ENCODE results near the gene FOXM1. TPM values are rescaled to one million over a fixed set of nuclear protein-coding genes. Genes with fewer than 3 reads are reported as not detected.
A peak's percentile ranks its signal among the peaks of the same experiment; 100 is the strongest.

The FOXM1 gene
- total RNA-seq, 1 donor from 2014 or later, result 1.5 TPM

GRCh38 chr12:2851931-2852330 is 25.0 kb downstream of the FOXM1 start:
- no peak for DNase-seq
- intact Hi-C loops (cut with DNase I), result loop anchor here (5.0 kb wide), 1 partner anchor 180 kb away; no protein-coding TSS in a partner anchor
- ATAC-seq (ENCODE audit: poor library complexity), result no peak

GRCh38 chr12:2845280-2845679 is 31.7 kb downstream of the FOXM1 start:
- DNase-seq, result no peak
- intact Hi-C loops (cut with DNase I), result no loop called here
- ATAC-seq (ENCODE audit: poor library complexity), result peak; percentile 36

- no peak for ATAC-seq (ENCODE audit: poor library complexity)
- intact Hi-C loops (cut with DNase I), result no loop called here
Observed at GRCh38 chr12:2844786-2845185, 32.2 kb downstream of the FOXM1 start.

DNA sequence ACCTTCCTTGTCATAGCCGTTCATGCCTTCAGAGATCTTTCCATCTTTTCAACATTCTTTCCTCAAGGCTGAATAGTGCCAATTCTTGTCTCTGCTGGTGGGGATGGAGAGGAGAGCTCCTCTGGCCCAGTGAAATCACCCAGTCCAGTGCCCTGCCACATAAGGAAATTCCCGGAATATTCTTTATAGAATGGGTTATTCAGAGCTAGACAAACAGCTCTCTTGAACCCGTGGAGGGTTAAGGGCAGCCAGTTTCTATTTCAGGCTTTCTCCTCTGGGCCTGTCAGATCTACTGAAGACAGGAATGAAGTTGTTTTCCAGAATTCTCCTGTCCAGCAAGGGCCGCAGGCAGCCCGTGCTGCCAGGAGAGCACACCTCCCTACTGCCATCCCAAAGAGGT is 34.0 kb downstream of the FOXM1 start:
- no peak for ATAC-seq (ENCODE audit: poor library complexity)
- intact Hi-C loops (cut with DNase I), result no loop called here
- DNase-seq, result no peak

More at GRCh38 chr12:2844786-2845185, 32.2 kb downstream of the FOXM1 start:
- DNase-seq, result no peak

GRCh38 chr12:2841056-2841650 is 35.8 kb downstream of the FOXM1 start:
- no peak for DNase-seq
- no peak for ATAC-seq (ENCODE audit: poor library complexity)
- intact Hi-C loops (cut with DNase I), result no loop called here

GRCh38 chr12:2836574-2836973 is 40.4 kb downstream of the FOXM1 start:
- DNase-seq, result no peak
- intact Hi-C loops (cut with DNase I), result no loop called here
- ATAC-seq (ENCODE audit: poor library complexity), result no peak

DNA sequence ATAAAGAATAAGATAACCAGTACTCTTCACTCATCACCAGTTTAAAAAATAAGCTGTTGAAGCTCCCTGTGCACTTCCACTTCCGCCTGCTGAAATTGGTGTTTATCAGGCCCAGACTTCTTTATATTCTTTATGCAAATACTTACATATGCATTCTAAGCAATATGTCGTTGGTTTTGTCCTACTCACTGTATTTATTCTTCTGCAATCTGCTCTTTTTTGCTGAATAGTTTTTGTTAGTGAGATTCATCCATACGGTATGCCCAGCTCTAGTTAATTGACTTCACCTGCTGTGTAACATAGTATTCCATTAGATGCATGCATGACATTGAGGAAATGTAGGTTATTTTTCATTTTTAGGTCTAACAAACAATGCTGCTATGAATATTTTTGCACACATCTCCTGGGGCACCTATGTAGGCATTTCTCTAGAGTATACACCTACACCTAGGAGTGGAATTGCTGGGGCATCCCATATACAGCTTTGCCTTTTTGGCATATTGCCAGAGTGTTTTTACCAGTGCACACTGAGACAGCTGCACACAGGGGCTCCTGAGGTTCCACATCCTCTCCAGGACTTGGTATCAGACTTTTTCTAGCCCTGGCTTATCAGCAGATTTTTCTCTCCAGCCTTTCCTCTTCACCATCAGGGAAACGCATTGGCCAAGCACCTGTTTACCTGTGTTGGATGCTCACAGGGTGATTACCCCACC is 41.1 kb downstream of the FOXM1 start:
- intact Hi-C loops (cut with DNase I), result no loop called here
- ATAC-seq (ENCODE audit: poor library complexity), result no peak
- DNase-seq, result no peak

GRCh38 chr12:2834581-2835491 is 42.1 kb downstream of the FOXM1 start, which contains the start of gene NRIP2:
Gene NRIP2 (minus strand): TSS chr12:2835035. CDS start chr12:2834983, 52 bp downstream.
- DNase-seq, result peak; percentile 56
- intact Hi-C loops (cut with DNase I), result no loop called here
- peak; percentile 53 for ATAC-seq (ENCODE audit: poor library complexity)

DNA sequence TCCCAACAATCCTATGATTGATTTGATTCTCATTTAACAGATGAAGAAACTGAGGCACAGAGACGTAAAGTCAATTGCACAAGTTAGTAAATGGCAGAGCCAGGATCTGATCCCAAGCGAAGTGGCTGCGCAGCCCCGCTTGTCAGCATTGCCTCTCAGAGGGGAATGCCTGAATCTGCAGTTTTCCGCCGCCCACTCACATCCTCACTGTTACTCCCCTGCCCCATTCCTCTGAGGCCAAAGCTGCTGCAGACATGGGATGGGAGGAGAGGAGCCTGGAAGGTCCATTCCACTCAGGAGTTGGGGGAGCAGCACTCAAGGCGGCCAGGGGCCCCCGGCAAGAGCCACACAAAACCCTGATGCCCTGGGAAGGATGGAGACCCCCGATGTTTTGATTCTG is 43.2 kb downstream of the FOXM1 start:
- intact Hi-C loops (cut with DNase I), result no loop called here
- ATAC-seq (ENCODE audit: poor library complexity) (peak; percentile 46), DNase-seq (no peak)

DNA sequence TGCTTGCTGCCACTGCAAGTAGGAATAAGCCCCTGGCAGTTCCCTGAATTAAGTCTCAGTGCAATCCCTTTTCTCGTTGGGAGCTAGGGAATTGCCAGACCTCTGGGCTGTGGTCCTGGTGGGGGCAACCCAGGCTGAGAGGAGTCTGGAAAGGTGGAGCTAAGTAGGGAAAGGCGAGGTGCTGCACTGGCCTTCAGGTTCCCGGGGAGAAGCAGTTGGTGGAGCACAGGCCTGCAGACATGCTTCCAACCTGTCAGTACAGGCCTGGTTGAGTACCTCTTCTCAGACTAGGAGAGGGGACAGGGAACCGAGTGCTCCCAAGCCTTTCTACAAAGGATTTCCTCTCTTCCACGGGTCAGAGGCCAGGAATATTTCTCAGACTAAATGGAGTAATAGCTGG is 43.6 kb downstream of the FOXM1 start:
- DNase-seq, result no peak
- ATAC-seq (ENCODE audit: poor library complexity), result no peak
- intact Hi-C loops (cut with DNase I), result no loop called here

DNA sequence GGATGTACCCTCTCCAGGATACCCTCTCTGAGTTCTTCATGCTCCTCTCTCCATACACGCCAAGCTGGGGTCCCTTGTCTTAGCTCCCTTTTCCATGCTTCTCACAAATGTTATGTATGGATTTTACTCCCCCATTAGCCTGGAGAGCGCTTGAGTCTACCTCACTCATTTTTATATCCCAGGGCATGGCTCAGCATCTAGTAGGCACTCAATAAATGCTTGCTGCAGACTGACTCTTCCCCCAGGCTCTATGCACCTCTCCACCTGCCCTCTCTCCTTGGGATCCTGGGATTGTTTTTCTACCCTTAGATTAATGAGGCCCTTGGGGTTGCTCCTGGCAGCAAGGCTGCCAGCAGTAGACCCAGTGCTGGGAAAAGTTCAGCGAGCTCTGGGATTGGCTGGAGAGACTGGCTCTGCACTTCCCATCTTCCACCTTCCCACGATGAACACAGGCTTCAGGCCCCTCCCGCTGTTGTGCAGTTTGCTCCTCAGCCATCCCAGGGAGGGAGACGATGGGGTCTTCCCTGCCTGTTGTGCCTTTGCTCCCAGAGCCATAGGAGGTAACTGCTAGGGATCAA is 44.3 kb downstream of the FOXM1 start:
- intact Hi-C loops (cut with DNase I), result no loop called here
- ATAC-seq (ENCODE audit: poor library complexity), result no peak
- no peak for DNase-seq

DNA sequence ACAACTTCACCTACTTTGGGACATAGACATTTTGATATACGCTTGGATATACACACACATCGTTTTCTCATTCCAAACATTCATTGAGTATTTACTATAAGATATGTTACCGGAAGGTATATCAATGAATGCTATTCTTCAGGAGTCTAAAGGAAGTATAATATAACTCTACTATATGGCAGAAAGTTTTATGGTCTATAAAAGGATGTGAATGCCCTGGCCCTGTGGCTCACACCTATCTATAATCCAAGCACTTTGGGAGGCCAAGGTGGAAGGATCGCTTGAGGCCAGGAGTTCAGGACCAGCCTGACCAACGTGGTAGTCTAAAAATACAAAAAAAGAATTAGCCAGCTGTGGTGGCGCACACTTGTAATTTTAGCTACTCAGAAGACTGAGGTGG is 47.7 kb downstream of the FOXM1 start:
- ATAC-seq (ENCODE audit: poor library complexity) (no peak), DNase-seq (no peak)
- intact Hi-C loops (cut with DNase I), result no loop called here

DNA sequence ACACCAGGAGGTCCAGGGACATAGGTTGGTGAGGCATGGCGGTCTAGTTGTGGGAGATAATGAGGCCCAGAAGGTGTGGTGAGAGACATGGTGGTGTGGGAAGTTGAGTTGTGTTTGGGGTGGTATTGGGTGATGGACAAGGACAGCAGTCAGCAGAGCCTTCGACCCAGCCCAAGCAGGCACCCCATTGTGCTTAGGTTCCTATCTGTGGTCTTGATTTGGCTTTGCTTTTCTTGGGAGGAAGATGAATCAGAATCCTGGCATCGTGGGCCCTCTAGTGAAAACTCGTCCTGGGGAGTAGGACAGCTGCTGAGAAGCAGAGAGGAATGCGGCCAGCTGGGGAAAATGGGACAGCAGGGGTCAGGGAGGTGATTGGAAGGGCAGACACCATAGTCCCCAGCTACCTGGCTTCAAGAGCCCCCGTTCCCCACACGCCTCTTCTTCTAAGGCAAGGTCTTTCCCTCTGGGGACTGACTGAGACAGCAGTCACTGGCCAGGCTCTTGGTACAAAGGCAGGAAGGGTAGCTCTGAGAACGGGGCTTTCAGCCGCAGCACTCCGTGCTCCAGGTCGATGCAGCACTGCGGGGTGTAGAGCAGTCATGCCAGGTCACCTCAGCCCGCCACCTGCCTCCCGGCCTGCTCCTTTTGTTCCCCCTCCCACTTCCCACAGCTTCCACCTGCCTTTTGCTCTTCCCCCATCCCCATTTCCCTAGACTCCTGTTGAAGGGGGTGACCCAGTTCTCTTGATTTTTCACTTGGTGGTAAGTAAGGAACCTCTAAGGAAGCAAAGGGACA is 50.1 kb downstream of the FOXM1 start:
- no peak for ATAC-seq (ENCODE audit: poor library complexity)
- no peak for DNase-seq
- intact Hi-C loops (cut with DNase I), result no loop called here

DNA sequence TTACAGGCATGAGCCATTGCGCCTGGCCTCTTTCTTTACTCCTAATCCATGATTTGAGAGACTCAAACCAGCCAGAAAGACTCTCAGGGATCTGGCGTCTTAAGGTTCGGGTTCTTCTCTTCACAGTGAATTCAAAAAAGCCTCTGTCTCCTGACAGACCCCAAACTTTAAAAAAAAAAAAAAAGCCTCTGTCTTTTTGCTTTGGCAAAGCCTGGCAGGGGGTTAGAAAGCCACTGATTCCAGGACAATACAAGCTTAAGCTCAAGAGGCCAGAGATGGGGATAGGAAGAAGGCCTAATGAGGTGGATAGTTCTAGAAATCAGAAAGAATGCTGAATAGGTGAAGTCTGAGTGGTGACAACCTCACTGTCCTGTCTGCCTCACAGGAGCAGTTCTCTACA is 50.9 kb downstream of the FOXM1 start:
- intact Hi-C loops (cut with DNase I), result no loop called here

DNA sequence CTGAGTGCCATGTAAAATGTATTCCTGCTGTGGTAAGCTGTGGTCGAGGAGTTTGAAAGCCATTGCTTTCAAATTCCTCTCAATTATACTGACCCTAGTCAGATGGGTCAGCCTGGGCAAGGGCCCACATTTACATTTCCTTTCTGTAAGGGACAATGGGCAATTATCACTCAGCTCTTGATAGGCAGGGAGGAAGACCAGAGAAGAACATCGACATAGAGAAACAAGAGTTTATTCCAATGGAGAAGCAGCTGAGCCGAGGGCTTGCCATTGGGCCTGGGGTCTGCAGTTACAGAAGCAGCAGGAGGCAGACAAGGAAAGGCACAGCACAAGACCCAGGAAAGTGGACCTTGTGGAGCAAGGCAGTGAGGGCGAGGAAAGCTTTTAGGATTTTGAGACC is 51.8 kb downstream of the FOXM1 start:
- ATAC-seq (ENCODE audit: poor library complexity), result no peak
- no peak for DNase-seq
- intact Hi-C loops (cut with DNase I), result no loop called here

More for the DNA sequence above, 50.9 kb downstream of the FOXM1 start:
- no peak for DNase-seq
- ATAC-seq (ENCODE audit: poor library complexity), result no peak

GRCh38 chr12:2824541-2824940 is 52.4 kb downstream of the FOXM1 start:
- intact Hi-C loops (cut with DNase I), result no loop called here
- ATAC-seq (ENCODE audit: poor library complexity) (no peak), DNase-seq (no peak)

DNA sequence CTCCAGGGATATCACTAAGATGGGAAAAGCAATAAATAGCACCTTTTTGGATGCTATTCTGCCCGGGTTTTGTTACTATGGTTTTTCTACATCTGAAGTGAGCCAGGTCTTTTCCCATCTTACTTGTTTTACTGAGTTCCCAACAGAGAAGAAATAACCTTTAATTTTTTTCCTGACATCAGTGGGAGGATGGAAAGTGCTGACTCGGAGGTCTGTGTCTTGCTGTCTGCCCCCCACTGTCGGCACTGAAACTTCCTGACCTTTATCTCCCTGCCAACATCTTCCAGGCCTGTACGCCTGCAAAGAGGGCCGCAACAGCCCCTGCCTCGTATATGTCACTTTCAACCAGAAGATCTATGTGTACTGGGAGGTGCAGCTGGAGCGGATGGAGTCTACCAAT is 53.5 kb downstream of the FOXM1 start:
- ATAC-seq (ENCODE audit: poor library complexity), result no peak
- intact Hi-C loops (cut with DNase I), result no loop called here
- DNase-seq, result no peak

DNA sequence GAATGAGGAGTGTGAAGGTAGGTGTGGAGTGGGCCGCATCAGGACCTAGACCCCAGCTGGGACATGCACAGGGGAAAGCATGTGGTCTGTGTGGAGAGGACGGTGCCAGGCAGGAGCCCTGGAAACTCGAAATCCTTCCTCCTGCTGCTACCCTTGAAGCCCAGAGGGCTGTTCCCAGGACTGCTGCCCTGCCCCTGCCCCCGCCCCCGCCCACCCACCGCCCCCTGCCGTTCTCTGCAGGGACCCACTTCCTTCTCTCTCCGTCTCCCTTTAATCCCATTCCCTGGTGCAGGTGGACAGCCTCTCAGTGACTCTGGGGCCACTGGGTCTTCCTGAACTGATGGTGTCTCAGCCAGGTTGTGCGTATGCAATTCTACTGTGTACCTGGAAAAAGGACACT is 56.5 kb downstream of the FOXM1 start:
- ATAC-seq (ENCODE audit: poor library complexity), result no peak
- intact Hi-C loops (cut with DNase I), result no loop called here
- DNase-seq, result no peak

Data from Right ventricle myocardium superior (tissue), 1 donor.